DOHH2 (cell line): ENCODE data around the gene ZDHHC17.

Experiments used
- H3F3A ChIP-seq: fragments of 200-600 bp; sonication (generic), shearing (Covaris generic); 2 replicates; pipeline ENCODE4 v1.6.0; 2016; ENCODE audit warnings: antibody characterized with exemption, mild to moderate bottlenecking; ENCODE audit not compliant: control insufficient read depth, insufficient read depth
- H3K27ac ChIP-seq: fragments of 200-600 bp; sonication (generic); 2 replicates; pipeline ENCODE4 v1.5.1; 2014; ENCODE audit warnings: low read depth, mild to moderate bottlenecking, low read length, moderate library complexity
- H3K27me3 ChIP-seq: fragments of 200-600 bp; sonication (generic); 2 replicates; pipeline ENCODE4 v1.6.1; 2014; ENCODE audit warnings: mild to moderate bottlenecking, low read length, mixed read lengths; ENCODE audit not compliant: control insufficient read depth
- H3K36me3 ChIP-seq: fragments of 200-600 bp; sonication (generic); 2 replicates; pipeline ENCODE4 v1.6.1; 2014; ENCODE audit warnings: mild to moderate bottlenecking, low read length, moderate library complexity, mixed read lengths; ENCODE audit not compliant: control insufficient read depth
- H3K4me1 ChIP-seq: fragments of 200-600 bp; sonication (generic); 2 replicates; pipeline ENCODE4 v1.6.1; 2014; ENCODE audit warnings: mild to moderate bottlenecking, low read length, mixed read lengths; ENCODE audit not compliant: control insufficient read depth
- H3K4me2 ChIP-seq: fragments of 200-600 bp; sonication (generic); 2 replicates; pipeline ENCODE4 v1.6.0; 2014; ENCODE audit warnings: mild to moderate bottlenecking, low read length, moderate library complexity
- H3K4me3 ChIP-seq: fragments of 200-600 bp; sonication (generic); 2 replicates; pipeline ENCODE4 v1.5.1; 2014; ENCODE audit warnings: mild to moderate bottlenecking, low read length, mixed read lengths
- H3K79me2 ChIP-seq: fragments of 200-600 bp; sonication (generic); 2 replicates; pipeline ENCODE4 v1.6.1; 2014; ENCODE audit warnings: mild to moderate bottlenecking, low read length, mixed read lengths; ENCODE audit not compliant: control insufficient read depth
- H3K9me2 ChIP-seq: fragments of 200-600 bp; sonication (generic); replicated peaks from 2 replicates; pipeline ENCODE4 v1.6.1; 2014; ENCODE audit warnings: mild to moderate bottlenecking, low read length, mixed read lengths; ENCODE audit not compliant: control insufficient read depth
- H3K9me3 ChIP-seq: fragments of 200-600 bp; sonication (generic); 2 replicates; pipeline ENCODE4 v1.6.1; 2014; ENCODE audit warnings: antibody characterized with exemption, low read length, mixed read lengths; ENCODE audit not compliant: control insufficient read depth, insufficient read depth
- H4K20me1 ChIP-seq: fragments of 200-600 bp; sonication (generic); 2 replicates; pipeline ENCODE4 v1.6.0; 2014; ENCODE audit warnings: low read depth, mild to moderate bottlenecking, antibody characterized with exemption, low read length, moderate library complexity; ENCODE audit not compliant: control insufficient read depth, insufficient read depth
- EZH2phosphoT487 ChIP-seq: fragments of 200-600 bp; sonication (generic); IDR thresholded peaks from 2 replicates; pipeline ENCODE4 v1.6.1; 2017; ENCODE audit warnings: borderline replicate concordance, mild to moderate bottlenecking, antibody characterized with exemption, low read length, moderate library complexity, mixed read lengths
- TF ChIP-seq, protein P1 (sequence below): fragments of 200-600 bp; sonication (generic); IDR thresholded peaks from one replicate; pipeline ENCODE4 v1.5.1; 2014; ENCODE audit warnings: antibody characterized with exemption, mild to moderate bottlenecking, low read depth, low read length; ENCODE audit not compliant: poor library complexity, severe bottlenecking

The ZDHHC17 gene

DNA sequence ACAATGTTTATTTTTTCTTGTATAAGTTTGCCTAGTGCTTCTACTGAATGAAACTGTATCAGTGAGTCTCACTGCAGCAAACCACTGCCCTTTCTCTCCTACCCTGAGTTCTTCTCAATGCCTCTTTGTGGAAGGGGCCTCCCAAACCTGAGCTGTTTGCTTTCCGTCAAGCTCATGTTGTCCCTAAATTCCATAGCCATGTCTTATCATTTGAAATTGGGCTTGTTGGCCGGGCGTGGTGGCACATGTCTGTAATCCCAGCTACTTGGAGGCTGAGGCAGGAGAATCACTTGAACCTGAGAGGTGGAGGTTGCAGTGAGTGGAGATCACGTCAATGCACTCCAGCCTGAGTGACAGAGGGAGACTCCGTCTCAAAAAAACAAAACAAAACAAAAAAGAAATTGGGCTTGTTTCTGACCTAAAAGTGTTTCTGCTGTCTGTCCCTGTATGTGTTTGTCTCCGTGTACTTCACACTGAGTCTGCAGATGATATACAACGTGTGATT, 116.7 kb downstream of the ZDHHC17 start:
- TF ChIP-seq, protein P1, sequence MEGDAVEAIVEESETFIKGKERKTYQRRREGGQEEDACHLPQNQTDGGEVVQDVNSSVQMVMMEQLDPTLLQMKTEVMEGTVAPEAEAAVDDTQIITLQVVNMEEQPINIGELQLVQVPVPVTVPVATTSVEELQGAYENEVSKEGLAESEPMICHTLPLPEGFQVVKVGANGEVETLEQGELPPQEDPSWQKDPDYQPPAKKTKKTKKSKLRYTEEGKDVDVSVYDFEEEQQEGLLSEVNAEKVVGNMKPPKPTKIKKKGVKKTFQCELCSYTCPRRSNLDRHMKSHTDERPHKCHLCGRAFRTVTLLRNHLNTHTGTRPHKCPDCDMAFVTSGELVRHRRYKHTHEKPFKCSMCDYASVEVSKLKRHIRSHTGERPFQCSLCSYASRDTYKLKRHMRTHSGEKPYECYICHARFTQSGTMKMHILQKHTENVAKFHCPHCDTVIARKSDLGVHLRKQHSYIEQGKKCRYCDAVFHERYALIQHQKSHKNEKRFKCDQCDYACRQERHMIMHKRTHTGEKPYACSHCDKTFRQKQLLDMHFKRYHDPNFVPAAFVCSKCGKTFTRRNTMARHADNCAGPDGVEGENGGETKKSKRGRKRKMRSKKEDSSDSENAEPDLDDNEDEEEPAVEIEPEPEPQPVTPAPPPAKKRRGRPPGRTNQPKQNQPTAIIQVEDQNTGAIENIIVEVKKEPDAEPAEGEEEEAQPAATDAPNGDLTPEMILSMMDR, result no peak
- TF ChIP-seq EZH2phosphoT487, result no peak
- no peak overlapping the region for H3K27ac ChIP-seq
- no peak overlapping the region for H3K4me3 ChIP-seq
- H3K9me3 ChIP-seq, result no peaks in the 10 kb centered on the region
- no peaks in the 10 kb centered on the region for H4K20me1 ChIP-seq
- H3K4me2 ChIP-seq, result no peak overlapping the region
- H3K36me3 ChIP-seq, result no peaks in the 10 kb centered on the region
- peaks cover 4% of the 10 kb centered on the region; the same call in 1 of the 2 replicates for H3F3A ChIP-seq
- no peaks in the 10 kb centered on the region for H3K79me2 ChIP-seq
- H3K4me1 ChIP-seq, result peaks cover 13% of the 10 kb centered on the region
- H3K9me2 ChIP-seq, result no peaks in the 10 kb centered on the region
- peaks cover 62% of the 10 kb centered on the region for H3K27me3 ChIP-seq

DNA sequence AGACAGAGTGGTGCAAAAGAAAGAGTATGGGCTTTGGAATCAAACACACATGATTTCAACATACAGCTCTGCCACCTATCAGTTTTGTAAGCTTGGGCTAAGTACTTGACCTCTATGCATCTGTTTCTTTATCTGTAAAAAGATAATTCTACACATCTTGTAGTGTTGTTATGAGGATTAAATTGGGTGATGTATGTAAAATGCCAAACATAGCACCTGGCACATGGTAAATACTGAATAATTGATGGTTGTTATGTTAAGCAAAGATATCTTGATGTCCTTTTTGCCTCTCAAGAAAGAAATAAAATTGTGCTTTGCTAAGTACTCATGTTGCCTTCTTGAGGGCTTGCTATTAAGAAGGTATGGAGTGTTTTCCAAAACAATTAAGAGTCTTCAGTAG, 117.2 kb downstream of the ZDHHC17 start:
- H3K4me3 ChIP-seq, result no peak overlapping the region
- H3K9me2 ChIP-seq, result no peaks in the 10 kb centered on the region
- H3K79me2 ChIP-seq, result no peaks in the 10 kb centered on the region
- no peaks in the 10 kb centered on the region for H3K9me3 ChIP-seq
- no peak overlapping the region for H3K27ac ChIP-seq
- no peak for TF ChIP-seq EZH2phosphoT487
- TF ChIP-seq, protein P1, result no peak
- H3F3A ChIP-seq, result peaks cover 4% of the 10 kb centered on the region; the same call in 1 of the 2 replicates
- H4K20me1 ChIP-seq, result no peaks in the 10 kb centered on the region
- H3K4me2 ChIP-seq, result no peak overlapping the region
- H3K36me3 ChIP-seq, result no peaks in the 10 kb centered on the region
- H3K4me1 ChIP-seq, result peaks cover 13% of the 10 kb centered on the region
- peaks cover 58% of the 10 kb centered on the region for H3K27me3 ChIP-seq

DNA sequence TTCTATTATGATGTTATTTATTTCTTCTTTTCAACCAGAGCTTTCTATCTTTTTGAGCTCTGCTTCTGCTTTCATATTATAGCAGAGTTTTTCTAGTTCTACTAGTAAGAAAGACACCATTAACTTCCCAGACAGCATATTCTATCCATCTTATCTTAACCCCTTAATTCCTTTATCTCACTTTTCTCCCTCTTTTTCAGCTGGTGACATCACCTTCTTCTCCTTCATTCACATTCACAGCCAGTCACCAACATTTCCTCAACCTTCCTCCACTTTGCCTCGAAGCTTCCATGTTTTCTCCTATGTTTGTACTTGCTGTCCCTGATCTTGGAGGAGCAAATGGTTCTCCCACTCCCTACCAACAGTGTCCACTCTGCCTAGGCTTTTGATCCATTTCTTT, 118.5 kb downstream of the ZDHHC17 start:
- Histone ChIP-seq H3K79me2 (no peaks in the 10 kb centered on the region), H3F3A (peaks cover 3% of the 10 kb centered on the region; the same call in 1 of the 2 replicates), H3K4me1 (peaks cover 13% of the 10 kb centered on the region), H3K27ac (no peak overlapping the region), H4K20me1 (no peaks in the 10 kb centered on the region), H3K4me3 (no peak overlapping the region), H3K9me3 (no peaks in the 10 kb centered on the region), H3K36me3 (no peaks in the 10 kb centered on the region), H3K9me2 (no peaks in the 10 kb centered on the region), H3K4me2 (no peak overlapping the region), H3K27me3 (peaks cover 48% of the 10 kb centered on the region)
- no peak for TF ChIP-seq EZH2phosphoT487
- TF ChIP-seq, protein P1, result no peak

DNA sequence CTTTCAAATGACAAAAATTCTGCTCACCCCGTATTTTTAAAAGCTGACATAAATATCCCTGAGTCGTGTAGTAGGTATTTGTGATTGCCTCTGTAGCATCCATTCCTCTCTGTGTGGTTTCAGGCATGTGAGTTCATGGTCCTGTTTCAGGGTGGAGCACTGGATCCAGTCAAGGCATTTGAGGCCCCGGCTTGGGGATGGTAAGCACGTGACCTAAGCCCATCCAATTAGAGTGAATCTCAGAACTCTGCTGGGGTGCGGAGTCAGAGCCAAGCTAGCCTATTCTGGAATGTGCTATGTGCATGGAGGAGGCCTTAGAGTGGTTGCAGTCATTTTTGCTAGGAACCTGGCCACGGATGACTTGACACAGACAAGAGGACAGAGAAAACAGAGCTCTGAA, 119.2 kb downstream of the ZDHHC17 start:
- TF ChIP-seq, protein P1, result no peak
- no peak for TF ChIP-seq EZH2phosphoT487
- no peak overlapping the region for H3K4me3 ChIP-seq

More for the DNA sequence above, 119.2 kb downstream of the ZDHHC17 start:
- Histone ChIP-seq H3K9me3 (no peaks in the 10 kb centered on the region), H3K9me2 (no peaks in the 10 kb centered on the region), H3K4me1 (peaks cover 11% of the 10 kb centered on the region), H3K36me3 (no peaks in the 10 kb centered on the region), H3K27ac (no peak overlapping the region), H3F3A (no peaks in the 10 kb centered on the region), H3K27me3 (peaks cover 42% of the 10 kb centered on the region), H4K20me1 (no peaks in the 10 kb centered on the region), H3K79me2 (no peaks in the 10 kb centered on the region), H3K4me2 (no peak overlapping the region)
